Measurements from ENCODE around the gene SHB.

SHB gene

DNA sequence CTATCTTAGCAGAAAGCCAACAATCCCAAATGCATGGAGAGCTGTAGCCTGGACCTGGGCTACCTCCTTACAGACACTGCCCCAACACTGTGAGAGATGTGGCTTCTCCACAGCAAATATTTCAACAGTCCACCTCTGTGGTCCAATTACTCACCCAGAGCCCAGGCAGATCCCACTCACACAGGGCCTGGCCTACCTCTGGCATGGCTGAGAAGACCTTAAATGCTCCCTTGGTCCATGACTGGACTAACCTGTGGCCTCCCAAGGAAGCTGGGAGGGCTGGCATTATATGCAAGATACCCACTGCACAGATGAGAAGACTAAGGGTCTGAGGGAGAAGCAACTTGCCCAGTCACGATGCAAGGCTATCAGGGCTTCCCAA, 142.3 kb downstream of the SHB start:
- DNase-seq, result no peak

DNA sequence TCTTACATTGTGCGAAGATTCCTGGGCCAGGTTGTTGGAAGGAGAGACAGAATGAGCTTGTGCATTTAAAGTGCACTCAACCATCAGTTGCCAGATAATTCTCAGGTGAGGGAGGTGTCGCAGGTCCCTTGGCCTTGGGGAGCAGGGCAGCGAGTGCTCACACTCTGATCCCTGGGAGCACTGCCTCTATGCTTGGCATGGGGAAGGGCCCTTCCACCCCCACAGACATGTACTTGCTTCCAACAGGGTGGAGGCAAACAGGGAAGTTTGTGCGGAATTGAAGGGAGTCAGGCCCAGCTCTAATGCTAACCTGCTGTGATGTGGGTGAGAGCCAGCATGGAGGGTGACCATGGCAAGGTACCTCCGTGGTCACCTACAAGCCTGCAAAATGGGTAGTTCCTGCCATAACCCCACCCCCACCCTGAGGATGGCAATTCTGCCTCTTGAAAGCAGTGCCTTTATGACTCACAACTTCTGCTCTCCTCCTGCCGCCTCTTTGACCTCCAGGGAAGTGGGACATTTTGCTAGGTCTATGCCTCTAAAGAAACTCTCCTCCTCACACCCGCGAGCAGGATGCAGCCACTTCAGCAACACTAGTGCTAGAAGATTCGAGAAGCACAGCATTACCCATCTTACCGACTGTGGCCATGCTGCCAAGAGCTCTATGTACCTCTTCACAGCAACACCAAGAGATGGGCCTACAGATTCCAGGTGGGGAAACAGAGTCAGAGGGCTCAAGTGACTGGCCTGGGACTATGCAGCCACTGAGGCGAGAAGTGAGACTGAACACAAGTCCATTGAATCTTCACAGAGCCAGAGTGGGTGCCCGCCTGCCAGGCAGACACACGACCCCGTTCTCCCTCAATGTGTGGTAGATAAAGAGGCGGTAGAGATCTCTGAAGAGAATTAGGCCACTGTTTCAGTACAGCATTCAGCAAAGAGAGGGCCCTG, 143.0 kb downstream of the SHB start:
- DNase-seq, result no peak

DNA sequence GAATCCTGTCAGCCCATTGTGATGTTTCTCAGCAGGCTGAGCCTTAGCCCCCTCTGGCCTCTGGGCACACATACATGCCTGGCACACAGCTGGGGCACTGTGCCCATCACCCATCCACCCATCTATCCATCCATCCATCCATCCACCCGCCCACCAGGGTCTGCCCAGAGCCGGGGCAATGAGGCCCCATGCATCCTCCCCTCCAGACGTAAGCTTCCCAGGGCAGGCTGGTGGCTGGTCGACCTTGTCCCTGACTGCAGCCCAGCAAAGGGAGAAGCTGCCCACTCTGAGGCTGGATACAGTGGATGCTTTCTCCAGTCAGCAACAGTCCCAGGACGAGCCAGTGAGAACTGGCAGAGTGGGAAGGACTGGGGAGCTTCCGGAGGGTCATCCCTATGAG, 144.0 kb downstream of the SHB start:
- no peak for DNase-seq

DNA sequence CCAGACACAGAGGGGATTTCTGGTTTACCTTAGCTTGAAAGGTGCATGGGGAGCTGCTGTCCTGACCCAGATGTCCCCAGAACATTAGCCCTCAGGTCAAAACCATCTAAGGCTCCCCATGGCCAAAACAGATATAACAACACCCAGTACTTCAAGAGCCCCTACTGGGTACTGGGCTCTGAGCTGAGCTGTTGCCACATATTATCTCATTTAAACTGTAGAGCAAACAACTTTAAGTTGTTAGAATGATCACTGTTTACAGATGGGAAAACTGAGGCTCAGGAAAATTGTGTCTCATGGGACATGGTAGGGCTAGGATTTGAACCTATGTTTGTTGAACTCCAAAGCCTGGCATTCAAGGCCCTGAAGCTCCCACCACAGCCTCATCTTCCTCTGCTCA, 144.5 kb downstream of the SHB start:
- no peak for DNase-seq

DNA sequence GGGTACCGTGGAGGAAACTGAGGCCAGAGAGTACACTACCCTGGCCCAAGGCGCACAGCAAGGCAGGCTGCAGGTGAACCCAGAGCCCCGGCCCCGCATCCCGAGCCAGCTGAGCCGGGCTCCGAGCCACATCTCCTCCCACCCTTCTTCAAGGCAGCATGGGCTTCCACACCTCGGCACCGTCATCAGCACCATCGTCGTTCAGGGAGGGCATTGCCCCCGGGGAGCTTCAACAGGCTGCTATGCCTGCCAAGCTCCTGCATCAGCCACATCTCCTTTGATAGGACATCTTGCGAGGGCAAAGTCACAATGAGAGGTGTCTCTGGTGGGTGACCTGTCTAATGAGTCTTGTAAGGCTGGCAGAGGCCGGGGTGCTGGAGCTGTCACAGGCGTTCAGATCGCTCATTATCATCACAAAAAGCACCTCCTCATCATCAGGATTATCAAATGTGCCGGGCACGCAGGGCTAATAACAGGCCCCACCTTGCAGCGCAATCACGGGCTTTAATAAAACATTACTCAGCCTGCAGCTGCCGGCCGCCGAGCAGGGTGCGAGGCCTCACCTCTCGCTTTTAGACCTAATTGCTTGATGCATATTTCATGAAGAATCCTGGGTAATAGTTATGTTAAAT, 145.1 kb downstream of the SHB start:
- no peak for DNase-seq

DNA sequence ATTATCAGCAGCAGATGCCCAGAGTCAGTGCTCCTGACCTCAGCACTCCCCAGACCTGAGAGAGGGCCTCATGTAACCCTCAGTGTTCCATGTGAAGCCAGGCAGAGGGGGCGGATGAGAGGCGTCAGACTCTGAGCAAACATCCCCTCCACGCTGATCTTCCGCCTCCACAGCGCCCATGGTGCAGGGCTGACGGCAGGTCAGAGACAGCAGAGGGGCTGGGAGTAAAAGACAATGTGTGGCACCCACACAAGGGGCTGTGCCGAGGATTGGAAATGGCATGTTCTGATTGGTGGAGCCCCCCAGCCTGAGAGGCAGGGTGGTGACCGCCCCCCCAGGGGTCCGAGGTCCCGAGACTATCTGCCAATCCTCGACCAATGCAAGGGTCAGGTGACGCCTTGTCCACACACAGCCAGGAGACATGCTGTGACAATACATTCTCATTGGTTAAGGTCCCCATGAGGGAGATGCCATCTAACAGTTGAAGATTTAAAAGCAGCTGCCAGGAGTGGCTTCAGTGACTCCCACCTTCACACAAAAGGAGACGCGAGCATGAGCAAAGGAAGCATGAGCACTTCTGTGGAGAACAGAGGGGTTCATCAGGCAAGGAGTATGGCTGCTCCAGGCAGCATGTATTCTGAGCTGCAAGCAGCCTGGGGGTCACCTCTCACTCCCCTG, 145.8 kb downstream of the SHB start:
- DNase-seq, result no peak

DNA sequence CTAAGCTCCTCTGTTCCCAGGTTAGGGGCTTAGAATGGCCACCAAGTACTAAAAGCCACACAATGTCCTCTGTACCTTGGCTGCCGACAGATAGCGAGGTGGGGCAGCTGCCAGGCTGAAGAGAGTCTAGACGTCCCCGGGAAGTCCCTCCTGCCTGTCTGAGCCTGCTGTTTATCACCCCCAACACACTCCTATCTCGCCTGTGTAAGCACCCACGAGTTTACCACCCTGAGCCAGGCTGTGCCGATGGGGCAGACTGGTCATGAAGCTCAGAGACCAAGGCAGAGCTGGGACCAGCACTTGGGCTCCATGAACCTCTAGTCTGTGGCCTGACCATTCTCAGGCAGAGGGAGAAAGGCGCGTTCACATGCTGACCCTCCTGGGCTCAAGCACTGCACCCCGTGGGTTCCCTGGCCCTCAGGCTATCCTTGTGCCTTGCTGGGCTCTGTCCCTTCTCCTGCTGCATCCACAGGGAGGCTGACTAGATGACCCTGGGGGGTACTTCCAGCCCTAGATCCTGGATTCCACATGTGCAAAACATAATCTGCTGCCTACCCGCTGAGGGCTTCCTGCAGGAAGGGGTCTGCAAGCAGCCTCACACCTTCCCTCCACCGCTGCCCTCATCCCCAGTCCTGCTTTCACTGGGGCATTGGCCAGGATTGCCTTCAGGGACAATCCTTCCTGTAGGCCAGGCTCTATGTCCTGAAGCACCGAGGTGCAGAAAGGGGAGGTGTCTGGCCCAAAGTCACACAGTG, 146.5 kb downstream of the SHB start:
- no peak for DNase-seq

DNA sequence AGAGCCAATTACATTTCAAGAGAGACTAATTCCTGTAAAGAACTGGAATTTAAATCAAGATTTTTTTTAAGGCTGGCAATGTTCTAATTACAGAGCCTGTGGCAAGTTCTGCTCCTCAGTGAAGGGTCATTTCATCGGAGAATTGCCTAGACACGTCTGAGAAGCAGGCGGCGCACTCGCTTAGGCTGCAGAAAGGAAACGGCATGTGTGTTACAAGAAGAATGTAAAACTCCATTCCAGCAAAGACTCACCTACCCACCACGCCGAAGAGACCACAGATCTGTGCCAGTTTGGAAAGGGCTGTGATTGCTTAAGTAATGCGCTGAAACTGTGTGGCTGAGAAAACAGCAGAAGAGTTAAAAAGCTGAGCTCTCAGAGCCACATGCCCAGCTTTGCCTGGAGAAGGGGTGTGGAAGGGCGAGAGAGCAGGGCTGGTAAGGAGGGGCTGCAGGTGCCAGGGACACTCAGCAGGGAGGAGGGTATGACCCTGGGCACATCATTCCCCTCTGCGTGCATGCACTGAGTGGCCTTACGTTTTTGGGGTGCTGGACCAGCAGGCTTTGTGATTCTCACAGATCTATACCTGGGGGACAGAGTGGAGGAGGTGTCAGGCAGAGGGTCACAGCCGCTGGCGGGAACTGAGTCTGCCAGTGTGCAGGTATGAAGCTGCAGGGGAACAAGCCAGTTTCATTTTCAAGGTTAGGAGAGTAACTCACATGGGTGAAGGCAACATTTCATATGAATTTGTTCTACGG, 147.3 kb downstream of the SHB start:
- DNase-seq, result no peak

DNA sequence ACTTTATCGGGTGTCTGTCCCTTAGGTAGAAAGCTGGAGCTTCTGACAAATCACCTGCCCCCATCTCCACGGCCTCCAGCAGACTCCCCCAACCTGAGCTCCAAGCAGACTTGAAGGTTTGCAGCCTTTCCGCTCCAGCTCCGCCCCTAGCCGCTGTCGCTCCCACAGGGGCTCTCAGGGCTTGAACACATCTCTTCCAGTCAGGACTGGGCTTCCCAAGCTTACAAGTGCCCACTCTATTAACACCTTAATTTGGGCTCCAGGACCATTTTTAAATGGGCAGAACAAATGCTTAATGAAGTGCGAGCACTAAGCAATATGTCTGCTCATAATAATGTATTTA, 147.9 kb downstream of the SHB start:
- DNase-seq, result no peak

DNA sequence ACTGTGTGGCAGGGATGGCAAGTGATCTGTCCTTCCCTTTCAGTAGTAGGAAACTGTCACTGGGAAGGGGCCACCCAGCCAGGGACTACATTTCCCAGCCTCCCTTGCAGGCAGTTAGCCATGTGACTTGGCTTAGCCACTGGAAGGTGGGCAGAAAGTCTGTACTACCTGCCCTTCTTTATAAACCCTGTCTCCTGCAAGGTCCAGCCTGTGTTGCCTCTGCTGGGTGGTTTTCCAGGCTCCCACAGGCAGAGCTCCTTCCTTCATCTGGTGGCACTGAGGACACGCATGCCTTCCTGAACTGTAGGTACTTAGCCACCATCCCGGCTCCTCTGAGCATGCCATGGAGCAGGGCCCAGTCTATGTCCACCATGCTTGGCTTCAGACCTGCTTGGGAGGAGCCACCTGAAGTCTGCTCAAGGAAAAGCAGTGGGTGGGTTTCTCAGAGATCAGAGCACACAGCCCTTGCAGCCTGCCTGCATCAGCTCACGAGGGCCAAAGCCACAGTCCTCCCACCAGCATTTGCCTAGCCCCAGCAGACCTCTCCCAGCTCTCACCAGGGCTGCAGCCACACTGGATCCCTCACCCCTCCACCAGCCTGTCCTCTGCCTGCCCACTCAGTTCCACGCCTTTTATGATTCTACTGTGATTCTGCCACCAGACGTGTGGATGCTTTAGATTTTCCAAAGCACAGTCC, 148.4 kb downstream of the SHB start:
- no peak for DNase-seq

DNA sequence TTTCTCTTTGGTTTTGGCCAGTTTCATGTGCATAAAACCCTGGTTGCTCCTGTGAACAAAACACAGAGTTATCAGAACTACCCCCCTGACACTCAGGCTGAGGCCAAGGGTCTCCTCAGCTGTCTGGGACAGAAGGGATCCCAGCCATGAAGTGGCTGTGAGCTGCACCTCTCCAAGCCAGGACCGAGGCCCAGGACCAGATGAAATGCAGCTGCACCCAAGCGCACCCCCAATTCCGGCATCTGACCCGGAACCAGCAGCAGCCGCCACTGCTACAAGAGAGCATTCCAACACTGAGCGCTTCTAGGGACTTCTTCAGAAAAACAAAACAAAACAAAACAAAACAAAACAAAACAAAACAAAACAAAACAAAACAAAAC, 149.1 kb downstream of the SHB start:
- no peak for DNase-seq

DNA sequence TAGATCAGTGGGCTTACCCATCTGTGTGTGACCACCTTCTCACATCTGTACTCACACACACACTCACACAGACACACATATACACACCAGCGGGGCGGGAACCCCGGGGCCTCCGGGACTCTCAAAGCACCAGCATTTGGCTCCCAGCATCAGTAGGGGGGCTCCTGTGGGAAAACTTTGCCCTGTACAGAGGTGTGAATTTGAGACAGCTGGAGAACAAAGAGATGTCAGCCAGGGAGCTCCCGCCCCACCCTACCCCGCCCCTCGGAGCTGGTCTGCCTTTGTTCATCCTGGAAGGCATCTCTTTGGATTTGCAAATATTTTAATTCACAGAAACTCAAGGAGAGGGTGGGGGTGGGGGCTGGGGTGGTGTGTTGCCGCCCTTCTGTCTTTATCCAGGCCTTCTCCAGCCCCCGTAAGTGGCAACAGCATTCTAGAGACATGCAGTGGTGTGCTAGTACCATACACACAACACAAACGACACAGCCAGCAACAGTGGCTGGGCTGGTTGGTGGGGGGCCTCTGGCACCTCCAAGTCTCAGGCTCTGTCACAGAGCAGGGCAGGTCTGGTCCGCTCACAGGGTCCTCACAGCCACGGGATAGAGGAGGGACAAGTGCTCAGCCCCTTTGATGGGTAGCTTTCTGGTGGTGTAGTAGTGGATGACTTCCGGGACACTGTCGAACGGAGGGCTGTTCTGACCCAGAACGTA, 149.6 kb downstream of the SHB start:
- DNase-seq, result no peak

DNA sequence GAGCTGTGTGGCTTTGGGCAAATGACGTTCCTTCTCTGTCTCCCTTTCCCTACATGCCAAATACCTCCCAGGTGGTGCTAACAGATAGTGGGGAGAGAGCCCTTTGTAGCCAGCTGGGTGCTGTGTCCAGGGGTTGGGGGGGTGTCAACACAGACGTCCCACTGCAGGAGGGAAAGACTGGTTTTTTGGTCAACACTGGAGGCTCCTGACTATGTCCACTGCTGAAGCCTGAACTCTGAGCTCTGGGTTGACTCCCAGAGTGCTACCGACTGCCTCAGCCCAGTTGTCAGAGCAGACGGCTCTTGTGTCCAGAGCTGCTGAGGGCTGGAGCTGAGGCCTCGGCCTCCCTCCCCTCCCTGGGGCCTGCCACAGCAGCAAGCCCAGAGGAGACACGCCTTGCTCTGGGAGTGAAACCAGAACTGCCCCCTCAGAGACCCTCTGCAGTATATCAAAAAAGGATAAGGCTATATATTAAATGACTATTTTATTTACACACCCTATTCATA, 150.3 kb downstream of the SHB start:
- no peak for DNase-seq

DNA sequence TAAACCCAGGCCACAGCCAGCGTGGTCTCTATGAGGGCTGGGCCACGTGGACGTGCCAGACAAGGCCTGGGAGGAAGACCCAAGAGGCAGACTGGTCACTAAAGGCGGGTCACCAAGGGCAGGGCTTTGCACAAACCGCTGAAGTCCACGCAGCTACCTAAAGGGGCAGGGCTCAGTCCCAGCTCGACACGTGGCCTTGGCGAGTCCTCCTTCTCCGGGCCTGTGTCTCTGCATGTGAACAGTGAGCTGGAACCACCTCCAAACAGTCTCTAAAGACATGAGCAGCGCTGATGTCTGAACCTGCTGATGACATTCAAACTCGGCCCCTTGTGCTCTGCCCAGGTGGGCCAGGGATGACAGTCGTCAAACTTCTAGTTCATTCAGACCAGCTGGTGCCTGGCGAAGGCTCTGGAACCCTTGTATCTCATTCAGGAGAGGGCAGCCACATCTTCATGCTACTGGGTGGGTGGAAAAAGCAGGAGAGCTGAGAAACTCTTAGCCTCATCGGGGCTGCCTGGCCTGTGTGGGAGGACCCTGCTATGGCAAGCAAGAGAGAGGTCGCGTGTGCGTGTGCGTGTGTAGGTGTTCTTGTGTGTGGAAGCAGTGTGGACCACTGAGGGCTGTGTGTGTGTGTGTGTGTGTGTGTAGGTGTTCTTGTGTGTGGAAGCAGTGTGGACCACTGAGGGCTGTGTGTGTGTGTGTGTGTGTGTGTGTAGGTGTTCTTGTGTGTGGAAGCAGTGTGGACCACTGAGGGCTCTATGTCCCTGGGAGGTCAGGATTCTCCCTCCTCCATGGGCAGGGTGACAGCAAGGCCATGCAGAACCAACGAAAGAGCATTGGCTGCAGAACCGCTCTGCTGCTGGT, 151.0 kb downstream of the SHB start:
- no peak for DNase-seq

DNA sequence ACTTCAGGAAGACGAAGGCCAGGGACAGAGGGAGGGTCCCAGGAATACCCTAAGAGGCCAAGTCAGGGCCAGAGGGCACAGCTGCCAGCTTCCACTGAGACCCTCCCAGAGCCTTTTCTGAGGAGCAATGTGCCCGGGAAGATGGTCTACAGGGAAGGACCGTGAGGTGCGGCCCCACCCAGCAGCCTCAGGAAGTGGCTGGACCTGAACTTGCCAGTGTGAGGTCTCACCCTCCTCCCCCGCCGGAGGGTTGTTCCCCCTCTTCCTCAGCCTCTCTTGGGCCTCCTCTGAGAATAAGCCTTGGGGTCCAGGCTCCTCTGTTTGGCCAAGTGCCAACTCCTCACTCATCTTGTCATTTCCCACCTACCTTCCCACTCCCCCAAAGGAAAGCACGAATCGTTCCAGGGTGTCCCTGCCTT, 151.7 kb downstream of the SHB start:
- DNase-seq, result no peak

DNA sequence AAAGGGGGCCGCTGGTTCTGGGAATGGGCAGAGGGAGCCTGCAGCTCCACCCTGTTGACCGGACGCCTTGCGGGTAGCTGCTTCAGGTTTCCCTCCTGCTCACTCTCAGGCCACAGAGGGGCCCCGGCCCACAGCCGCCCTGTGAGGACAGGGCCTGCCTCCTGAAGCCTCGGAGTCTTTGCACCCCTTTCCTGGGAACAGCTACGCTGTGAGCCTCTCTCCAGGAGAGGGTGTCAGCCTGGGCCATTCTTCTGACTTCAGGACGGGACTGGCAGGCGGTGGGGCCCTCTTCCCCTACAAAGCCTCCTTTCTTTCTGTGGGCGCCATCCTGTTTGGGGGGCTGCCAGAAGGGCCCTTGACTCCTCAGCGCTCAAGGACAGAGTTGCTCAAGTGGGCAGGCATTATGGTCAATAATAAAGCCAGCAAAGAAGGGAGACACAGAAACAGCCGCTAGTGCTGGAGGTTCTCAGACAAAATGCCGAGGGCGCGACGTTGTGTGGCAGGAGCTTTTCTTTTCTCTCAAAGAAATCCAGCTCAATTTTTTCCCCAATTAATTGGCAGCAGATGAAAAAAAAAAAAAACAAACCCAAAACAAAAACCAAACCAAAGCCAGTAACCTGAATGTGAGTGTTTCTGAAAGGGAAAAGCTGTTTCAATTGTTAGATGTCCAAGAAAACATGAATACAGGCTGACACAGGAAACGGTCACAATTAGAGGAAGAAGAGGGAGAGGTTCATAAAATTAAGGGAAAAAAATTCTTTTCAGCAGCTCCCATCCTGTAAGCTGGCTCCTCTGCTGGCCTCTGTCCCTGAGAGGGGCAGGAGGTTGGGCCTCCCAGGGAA, 152.3 kb downstream of the SHB start:
- no peak for DNase-seq

DNA sequence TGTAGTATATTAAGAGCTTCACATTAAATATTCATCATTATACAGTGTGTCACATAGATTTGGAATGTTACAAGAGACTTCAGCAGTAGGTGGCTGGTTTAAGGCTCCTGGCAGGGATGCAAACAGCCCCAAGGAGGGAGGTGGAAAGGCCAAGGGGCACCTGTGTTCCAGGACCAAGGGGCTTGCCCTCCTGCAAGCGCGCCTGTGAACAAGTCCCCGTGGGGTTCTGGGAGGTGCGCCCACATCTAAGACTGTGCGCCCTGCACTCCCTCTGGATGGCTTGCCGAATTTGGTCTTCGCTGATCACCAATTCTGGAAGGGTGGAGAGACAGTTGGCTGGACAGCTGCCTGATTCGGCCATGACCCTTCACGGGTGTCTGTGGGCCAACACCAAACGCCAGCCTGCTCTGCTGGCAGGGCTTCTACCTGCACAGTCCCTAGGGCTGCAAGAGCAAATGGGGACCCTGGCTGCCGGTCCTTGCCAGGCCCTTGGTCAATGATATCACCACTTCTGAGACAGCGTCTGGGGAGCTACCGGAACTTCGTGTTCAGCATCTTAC, 153.0 kb downstream of the SHB start:
- DNase-seq, result no peak

DNA sequence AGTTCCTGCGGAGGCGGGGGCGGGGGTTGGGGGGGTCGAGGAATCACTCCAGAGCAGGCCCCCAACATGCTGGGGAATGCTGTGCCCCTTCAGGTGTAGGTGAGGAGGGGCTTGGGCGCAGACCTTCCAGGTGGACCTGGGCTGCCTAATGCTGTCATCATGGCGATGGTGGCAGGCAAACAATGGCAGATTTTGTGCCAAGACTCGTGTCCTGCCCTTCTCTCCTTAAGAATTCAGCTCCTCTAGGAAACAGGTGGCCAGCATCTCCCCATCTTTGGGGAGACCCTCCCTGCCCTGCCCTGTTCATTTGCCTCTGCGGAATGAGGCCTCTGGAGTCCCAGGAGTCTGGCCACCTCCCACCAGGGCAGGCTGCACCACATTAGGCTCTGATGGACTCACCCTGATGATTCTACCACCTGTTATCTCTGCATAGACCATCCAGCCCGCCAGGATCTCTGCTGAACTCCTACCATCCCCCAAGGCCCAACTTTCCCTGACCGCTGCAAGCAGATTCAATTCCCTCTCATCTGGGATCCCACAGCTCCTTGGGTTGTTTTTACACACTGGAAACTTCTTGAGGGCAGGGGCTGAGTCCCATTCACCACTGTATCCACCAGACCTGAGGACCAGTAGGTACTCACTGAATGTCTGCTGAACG, 154.2 kb downstream of the SHB start:
- DNase-seq, result no peak
